Cardiac septum (tissue), 1 donor: ENCODE data around the gene MGST1. TPM values are rescaled to one million over a fixed set of nuclear protein-coding genes. Genes with fewer than 3 reads are reported as not detected.
"Not testable (repeated sequence)": the region's sequence is repeated elsewhere in the genome, so short reads cannot be mapped to it uniquely, and the experiment has no call there.

Source experiments
- DNase-seq: peaks from one replicate; pipeline ENCODE4 v3.0.0-alpha.2; 2020; ENCODE audit warnings: low spot score
- intact Hi-C: fragments of 100-400 bp; cut with DNase I; formaldehyde crosslinking; loops from one replicate; pipeline ENCODE4 v1.14.0; 2022
- total RNA-seq: library from RNA; stranded (reverse); fragmentation: NEBNext Ultra II Directional; extraction: Animal tissue kit (Norgen Biotek cat#: 25700); gene quantifications from one replicate; pipeline ENCODE4 v1.2.1, GENCODE V29; 2021
- donor health status: DM: no; HTN: no; CAD: no.

MGST1 gene
- total RNA-seq, 1 donor from 2014 or later, result 7.3 TPM

DNA sequence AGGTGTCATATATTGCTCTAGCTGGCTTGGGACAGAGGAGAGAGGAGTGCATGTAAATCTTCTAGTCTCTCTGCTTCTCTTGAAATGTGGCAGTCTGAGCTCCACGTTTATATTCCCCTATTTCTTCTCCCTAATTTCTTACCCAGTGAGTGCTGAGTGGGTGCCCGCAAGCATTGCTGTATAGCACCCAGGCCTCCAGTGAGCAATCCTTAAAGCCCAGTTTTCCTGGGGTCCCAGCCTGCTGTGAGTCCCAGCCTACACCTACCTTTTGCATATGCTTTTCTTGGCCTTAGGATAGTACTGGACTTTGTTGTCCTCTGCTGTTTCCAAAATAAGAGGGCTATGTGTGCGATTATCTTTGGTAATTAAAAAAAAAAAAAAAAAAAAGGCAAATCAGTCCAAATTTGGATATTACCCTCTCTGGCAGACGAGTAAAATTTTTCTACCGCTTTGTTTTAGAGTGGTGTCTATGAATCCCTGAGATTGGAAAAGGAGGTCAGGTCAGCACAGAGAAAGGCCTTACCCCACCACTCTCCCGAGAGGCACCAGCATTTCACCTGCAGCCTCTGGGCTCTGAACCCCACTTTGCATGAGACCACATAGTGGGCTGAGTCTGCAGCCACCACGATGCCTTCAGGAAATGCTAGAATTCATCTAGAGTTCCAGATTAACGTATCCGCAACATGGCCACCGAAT, 1.1 kb downstream of the MGST1 start:
- intact Hi-C loops, result no loop called here
- no peak for DNase-seq

DNA sequence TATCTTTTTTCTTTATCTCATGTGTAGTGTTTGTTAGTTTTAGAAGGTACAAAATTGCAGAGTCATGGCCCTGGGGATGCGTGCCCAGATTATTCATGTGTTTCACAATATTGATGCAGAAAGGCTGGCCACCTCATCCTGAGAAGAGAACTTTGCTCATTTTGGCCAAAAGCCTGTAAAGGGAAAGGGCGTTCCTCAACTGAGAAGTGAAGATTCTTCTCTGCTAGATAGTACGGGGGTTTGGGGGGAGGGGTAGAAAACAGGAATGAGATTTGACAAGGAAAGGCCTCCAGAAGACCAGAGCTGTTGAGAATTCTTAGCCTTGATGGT, 1.7 kb downstream of the MGST1 start:
- DNase-seq, result no peak
- intact Hi-C loops, result no loop called here

DNA sequence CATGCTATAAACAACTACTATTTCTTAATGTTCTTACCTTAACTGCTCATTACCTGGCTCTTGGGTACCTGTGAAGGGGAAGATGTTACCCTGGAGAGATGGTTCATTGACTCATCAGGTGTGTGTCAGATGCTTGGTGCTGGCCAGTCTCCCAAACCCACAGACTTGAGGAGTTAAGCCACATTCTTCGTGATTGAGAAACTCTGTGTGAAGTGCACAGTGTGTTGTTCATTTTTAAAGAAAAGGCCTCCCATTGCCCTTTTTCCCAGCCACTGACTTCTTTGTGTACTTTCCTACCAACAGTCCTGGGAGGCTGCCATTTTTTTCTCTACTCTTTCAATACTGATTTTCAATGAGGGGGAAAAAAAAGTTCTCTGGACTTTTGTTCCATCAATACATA, 3.2 kb downstream of the MGST1 start:
- intact Hi-C loops, result no loop called here
- no peak for DNase-seq

- intact Hi-C loops, result no loop called here
- no peak for DNase-seq
Observed at GRCh38 chr12:16352481-16352880, 5.0 kb downstream of the MGST1 start.

- DNase-seq, result no peak
- intact Hi-C loops, result no loop called here
Observed at GRCh38 chr12:16358878-16359277, 11.4 kb downstream of the MGST1 start.

- intact Hi-C loops, result no loop called here
- DNase-seq, result no peak
Observed at GRCh38 chr12:16359512-16360491, 12.4 kb downstream of the MGST1 start.

DNA sequence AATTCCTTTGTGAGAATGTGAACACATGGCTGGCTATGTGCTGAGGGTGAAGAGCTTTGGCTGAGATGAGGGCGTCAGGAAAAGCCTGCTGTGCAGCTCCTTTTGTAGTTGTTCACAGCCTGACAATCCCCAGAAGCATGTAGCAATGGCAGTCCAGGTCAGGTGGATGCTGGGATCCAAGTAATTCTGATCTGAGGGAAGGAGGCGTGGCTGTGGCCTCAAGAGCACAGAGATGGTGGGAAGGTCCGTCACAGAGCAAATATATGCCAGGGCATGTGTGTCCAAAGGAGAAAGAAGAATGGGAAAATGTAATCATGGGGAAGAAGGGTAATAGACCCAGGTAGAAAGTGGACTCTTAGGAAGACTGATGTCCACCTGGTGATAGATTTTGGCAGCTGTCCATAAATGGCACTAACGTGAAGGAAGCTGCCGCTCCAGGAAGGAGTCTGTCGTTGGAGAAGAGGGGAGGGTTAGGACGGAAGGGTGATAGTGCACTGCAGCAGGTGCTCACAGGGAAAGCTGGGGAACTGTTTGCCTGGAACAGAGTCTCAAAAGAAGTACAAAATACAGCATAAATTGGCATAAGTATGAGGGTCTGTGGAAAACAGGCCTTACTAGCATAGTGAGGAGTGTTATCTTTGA, 13.8 kb downstream of the MGST1 start:
- intact Hi-C loops, result no loop called here
- no peak for DNase-seq

DNA sequence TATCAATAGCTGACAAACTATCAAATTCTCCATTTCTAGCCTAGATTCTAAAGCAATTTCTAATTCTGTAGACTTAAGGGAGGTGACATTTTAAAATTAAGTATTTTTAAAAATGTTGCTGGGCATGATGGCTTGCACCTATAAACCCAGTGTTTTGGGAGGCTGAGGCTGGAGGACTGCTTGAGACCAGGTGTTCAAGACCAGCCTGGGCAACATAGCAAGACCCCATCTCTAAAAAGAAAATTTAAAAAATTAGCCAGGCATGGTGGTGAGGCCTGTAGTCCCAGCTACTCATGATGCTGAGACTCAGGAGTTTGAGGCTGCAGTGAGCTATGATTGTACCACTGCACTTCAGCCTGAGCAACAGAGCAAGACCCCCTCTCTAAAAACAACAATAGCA, 15.1 kb downstream of the MGST1 start:
- intact Hi-C loops, result no loop called here

GRCh38 chr12:16369156-16369555, 21.7 kb downstream of the MGST1 start:
- intact Hi-C loops, result no loop called here
- no peak for DNase-seq

More for the DNA sequence above, 15.1 kb downstream of the MGST1 start:
- DNase-seq, result no peak

DNA sequence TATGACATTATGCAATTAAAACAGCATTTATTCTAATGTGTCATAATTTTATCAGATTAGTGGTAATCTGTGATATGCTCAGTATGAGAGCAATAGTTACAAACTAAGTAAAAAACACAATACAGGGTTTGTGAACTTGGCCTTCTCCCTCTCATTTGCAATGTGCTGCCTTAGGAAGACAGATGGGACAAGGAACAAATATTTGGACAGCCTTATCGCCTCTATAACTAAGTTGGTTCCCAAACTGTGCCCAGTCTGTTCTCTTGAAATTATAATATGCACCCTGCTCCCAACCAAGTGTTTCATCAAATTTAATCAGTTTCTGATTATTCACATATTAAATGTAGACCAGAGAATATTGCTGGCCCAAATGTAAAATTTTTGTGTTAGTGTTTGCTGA, 22.7 kb downstream of the MGST1 start:
- no peak for DNase-seq
- intact Hi-C loops, result no loop called here

DNA sequence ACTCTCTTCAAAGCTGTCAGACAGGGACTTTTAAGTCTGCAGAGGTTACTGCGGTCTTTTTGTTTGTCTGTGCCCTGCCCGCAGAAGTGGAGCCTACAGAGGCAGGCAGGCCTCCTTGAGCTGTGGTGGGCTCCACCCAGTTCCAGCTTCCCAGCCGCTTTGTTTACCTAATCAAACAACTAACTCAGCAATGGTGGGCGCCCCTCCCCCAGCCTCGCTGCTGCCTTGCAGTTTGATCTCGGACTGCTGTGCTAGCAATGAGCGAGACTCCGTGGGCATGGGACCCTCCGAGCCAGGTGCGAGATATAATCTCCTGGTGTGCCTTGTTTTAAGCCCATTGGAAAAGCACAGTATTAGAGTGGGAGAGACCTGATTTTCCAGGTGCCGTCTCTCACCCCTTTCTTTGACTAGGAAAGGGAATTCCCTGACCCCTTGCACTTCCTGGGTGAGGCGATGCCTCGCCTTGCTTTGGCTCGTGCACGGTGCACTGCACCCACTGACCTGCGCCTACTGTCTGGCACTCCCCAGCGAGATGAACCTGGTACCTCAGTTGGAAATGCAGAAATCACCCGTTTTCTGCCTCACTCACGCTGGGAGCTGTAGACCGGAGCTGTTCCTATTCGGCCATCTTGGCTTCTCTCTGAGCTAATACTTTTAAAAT, 35.3 kb downstream of the MGST1 start:
- intact Hi-C loops, result not testable (repeated sequence)

DNA sequence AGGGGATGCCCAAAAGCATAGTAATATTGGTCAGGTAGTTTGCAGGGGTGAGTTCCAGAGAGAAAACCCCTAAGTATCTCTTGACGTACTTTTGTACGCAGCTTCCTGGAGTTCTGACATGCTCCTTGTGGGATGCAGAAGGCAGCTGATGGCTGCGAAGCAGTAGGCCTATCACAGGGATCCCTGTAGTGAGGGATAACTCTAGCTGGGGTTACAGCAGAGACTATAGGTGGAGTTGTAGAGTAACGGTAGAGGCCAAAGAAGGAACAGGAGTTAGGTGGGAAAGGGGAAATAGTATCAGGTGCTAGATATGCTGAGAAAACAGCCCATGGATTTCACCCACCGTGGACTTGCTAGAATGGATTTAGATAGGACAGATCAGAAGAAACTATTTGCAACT, 37.3 kb downstream of the MGST1 start:
- intact Hi-C loops, result no loop called here
- DNase-seq, result no peak

More for the DNA sequence above, 35.3 kb downstream of the MGST1 start:
- DNase-seq, result not testable (repeated sequence)

DNA sequence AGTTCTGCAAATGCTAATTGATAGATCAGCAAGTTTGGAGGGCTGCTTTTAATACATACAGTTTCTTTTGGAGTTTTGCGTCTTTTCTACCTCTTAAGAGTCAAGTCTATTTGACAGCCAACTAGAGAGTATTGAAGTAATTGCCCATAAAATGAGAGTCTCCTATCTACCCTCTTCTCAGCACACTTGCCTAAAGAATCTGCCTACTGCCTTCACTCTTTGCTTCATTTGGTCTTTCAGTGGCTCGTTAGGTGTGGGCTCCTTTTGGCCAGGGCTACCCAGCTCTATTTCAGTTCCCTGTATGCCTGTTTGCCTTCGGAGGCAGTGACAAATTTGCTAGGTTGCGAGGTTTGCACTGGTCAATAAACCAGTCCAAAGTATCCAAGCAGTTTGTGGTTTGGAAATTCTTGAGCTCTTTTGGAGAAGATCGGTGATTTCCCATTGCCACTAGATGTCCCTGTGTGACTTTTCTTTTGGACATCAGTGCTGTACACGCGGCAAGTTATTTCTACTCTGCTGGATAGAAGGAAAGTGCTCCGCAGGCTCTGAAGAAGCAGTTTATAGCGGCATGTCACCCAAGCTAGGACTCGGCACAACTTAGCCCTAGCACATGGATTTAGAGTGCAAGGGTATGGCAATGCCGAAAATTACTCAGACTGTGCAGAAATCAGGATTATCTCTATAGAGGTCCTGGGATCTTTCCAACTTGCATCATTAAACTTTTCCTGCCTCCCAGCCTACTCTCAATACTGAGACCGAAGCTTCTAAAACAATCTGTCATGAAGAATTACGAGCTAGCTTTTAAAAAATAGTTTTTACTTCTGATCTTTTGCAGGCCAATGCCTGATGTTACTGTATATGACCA, 38.6 kb downstream of the MGST1 start:
- intact Hi-C loops, result no loop called here
- DNase-seq, result no peak

GRCh38 chr12:16387919-16388318, 40.5 kb downstream of the MGST1 start:
- intact Hi-C loops, result no loop called here

GRCh38 chr12:16389594-16389993, 42.1 kb downstream of the MGST1 start:
- intact Hi-C loops, result no loop called here

More at GRCh38 chr12:16387919-16388318, 40.5 kb downstream of the MGST1 start:
- no peak for DNase-seq

DNA sequence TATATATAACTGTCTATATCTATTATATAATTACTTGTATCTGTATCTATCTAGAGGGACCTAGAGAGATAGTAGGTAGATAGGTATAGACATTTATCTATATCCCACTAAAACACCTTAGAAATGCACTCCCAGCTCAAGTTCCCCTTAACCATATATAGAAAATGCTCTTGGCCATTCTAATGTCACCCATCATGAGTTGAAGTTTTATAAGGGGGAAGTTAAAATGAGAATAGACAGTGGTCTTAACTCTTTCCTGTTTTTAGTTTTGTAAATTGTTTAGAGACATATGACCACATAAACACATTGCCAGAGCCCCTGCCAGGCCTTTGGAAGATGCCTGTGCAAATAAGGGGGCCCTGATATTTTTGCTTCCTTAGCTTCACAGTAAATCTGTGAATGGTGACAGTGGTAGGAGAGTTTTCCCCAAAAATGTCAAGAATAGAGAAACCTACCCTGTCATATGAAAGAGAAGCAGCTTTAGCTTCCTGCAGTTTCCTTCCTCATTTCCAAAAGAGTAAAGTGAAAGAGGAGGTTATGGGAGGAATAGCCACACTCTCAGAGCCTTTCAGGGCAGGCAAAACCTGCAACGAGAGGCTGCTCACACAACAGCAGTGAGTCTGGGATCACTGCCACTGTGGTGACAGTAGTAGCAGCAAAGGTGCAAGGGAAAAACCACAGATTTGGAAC, 45.5 kb downstream of the MGST1 start:
- intact Hi-C loops, result no loop called here
- no peak for DNase-seq

More at GRCh38 chr12:16389594-16389993, 42.1 kb downstream of the MGST1 start:
- no peak for DNase-seq

DNA sequence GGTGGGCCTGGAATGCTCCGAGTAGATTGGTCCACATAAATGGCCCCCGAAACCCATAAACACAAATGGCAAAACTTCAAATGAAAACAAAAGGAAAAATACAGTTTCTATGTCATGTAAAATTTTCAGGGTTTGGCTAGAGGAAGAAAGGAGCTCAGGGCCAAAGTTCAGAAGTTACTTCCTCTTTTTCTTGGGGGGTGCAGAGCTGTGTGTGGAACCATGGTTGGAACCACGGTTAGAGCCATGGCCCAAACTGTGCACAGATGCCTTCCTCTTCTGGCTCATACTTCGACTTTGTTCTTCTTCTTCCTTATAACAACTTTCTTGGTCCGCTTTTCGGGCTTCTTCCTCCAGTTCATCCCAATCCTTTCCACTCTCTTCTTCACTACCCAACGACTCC, 51.7 kb downstream of the MGST1 start:
- intact Hi-C loops, result no loop called here
- no peak for DNase-seq

- intact Hi-C loops, DNase-seq: not testable (repeated sequence)
Observed at GRCh38 chr12:16401835-16402234, 54.4 kb downstream of the MGST1 start.
